Right lobe of liver (tissue), 4 donors: ENCODE measurements around the gene SPDYC.

Source experiments
- CTCF ChIP-seq, 4 donors: fragments of 200-600 bp in 3 of 4; fragments of 450-650 bp in 1 of 4; IDR thresholded peaks; one replicate each; pipeline versions ENCODE4 v1.5.1 to v1.8.0; 2016 to 2022; ENCODE audit warnings: antibody characterized with exemption in 4 of 4, mild to moderate bottlenecking in 2 of 4
- POLR2A ChIP-seq: fragments of 450-650 bp; IDR thresholded peaks from one replicate; pipeline ENCODE4 v1.6.1; 2017; ENCODE audit warnings: antibody characterized with exemption, mild to moderate bottlenecking
- donor health status: DM: no; HTN: no; CAD: no.
- donor health status: DM: no; HTN: no; CAD: no.
- donor health status: DM: no; HTN: yes; CAD: no.

DNA sequence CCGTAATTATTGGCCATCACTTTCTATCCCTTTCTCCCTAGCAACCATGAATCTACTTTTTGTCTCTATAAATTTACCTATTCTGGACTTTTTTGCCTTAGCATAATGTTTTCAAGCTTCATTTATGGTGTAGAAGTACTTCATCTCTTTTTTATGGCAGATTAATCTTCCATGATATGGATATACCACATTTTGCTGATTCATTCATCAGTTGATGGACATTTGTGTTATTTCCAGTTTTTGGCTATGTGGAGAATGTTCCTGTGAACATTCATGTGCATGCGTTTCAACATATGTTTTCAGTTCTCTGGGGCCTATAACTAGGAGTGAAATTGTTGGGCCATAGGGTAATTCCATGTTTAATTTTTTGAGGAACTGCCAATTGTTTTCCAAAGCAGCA, 24.5 kb downstream of the SPDYC start:
- TF ChIP-seq CTCF (IDR thresholded peaks at IDR 0.05) (no peak), POLR2A (no peak)
